ENCODE measurements around the gene SF3A1. TPM values are rescaled to one million over a fixed set of nuclear protein-coding genes. Genes with fewer than 3 reads are reported as not detected.

The SF3A1 gene
- total and polyA plus RNA-seq, 9 of the 15 experiments (the other 6 are each of a cell fraction or from before 2014, with no cell fraction given): 6.7 to 228 (median 13.0) TPM

- no peak for TF ChIP-seq ZNF12 (CRISPR knock-in tag; IDR thresholded peaks at IDR 0.05)
- TF ChIP-seq KAT8 (IDR thresholded peaks at IDR 0.05; ENCODE audit: low read depth): no peak
- TF ChIP-seq ZBTB1 (CRISPR knock-in tag; IDR thresholded peaks at IDR 0.05; ENCODE audit: borderline replicate concordance, low read depth): no peak
- no peak for TF ChIP-seq ZNF253 (CRISPR knock-in tag; conservative IDR thresholded peaks at IDR 0.05)
- no peak for TF ChIP-seq HBP1 (CRISPR knock-in tag; IDR thresholded peaks at IDR 0.05)
- no peak for TF ChIP-seq NEUROD1 (IDR thresholded peaks at IDR 0.05; ENCODE audit: borderline replicate concordance, low read depth, low read length, partially characterized antibody)
- no peak for TF ChIP-seq NFIC (IDR thresholded peaks at IDR 0.05)
- TF ChIP-seq ARNT (IDR thresholded peaks at IDR 0.05): no peak
- TF ChIP-seq ZBTB2 (IDR thresholded peaks at IDR 0.05): no peak
- no peak for TF ChIP-seq KLF1 (tag; IDR thresholded peaks at IDR 0.05)
- TF ChIP-seq RNF219 (CRISPR knock-in tag; IDR thresholded peaks at IDR 0.05): no peak
- TF ChIP-seq CGGBP1 (CRISPR knock-in tag; IDR thresholded peaks at IDR 0.05): no peak
- TF ChIP-seq NFRKB (IDR thresholded peaks at IDR 0.05; ENCODE audit: low read depth): no peak
- TF ChIP-seq OTX1 (CRISPR knock-in tag; IDR thresholded peaks at IDR 0.05): no peak
- peak; percentile 59; the same call in 1 of the 2 replicates for TF ChIP-seq PML (IDR thresholded peaks at IDR 0.05; ENCODE audit: low read length)
- no peak for TF ChIP-seq STAT5B (CRISPR knock-in tag; IDR thresholded peaks at IDR 0.05)
- TF ChIP-seq POLR2G (IDR thresholded peaks at IDR 0.05; ENCODE audit: low read depth, low read length): peak; percentile 97
- TF ChIP-seq MBD1 (CRISPR knock-in tag; IDR thresholded peaks at IDR 0.05): no peak
- TF ChIP-seq ZNF274 (IDR thresholded peaks at IDR 0.05; ENCODE audit: borderline replicate concordance, low read depth, low read length): no peak
- peak; percentile 30 for TF ChIP-seq RBM25 (IDR thresholded peaks at IDR 0.05; ENCODE audit: low read depth, low read length, severe bottlenecking)
- TF ChIP-seq ZSCAN29 (IDR thresholded peaks at IDR 0.05): no peak
- TF ChIP-seq SPI1 (IDR thresholded peaks at IDR 0.05; ENCODE audit: borderline replicate concordance, low read depth, low read length): no peak
- no peak for TF ChIP-seq CHD4 (IDR thresholded peaks at IDR 0.05; ENCODE audit: insufficient read depth, insufficient replicate concordance, low read depth, low read length, poor library complexity, severe bottlenecking)
Measured at GRCh38 chr22:30356449-30357235, at the start of gene SF3A1, which contains the start of gene CCDC157 (continued).

All from K562 (cell line).